Activated T-helper 1 cell treated with Interleukin-2 at 50 U/mL for 16 hours (primary cell): ENCODE results near the gene MT1G.
A peak's percentile ranks its signal among the peaks of the same experiment; 100 is the strongest.
"Not testable (repeated sequence)": the region's sequence is repeated elsewhere in the genome, so short reads cannot be mapped to it uniquely, and the experiment has no call there.

ENCODE experiments used
- DNase-seq: peaks from one replicate; pipeline ENCODE4 v3.0.0-alpha.2; 2020; ENCODE audit warnings: low read depth

MT1G gene

GRCh38 chr16:56684926-56685590, 17.2 kb upstream of the MT1G start:
- DNase-seq = no peak

GRCh38 chr16:56684256-56684925, 16.5 kb upstream of the MT1G start:
- no peak for DNase-seq

GRCh38 chr16:56683424-56684172, 15.7 kb upstream of the MT1G start:
- DNase-seq = no peak

GRCh38 chr16:56682703-56683397, 15.0 kb upstream of the MT1G start:
- DNase-seq = no peak

GRCh38 chr16:56681939-56682702, 14.3 kb upstream of the MT1G start, which contains the start of gene MT1X:
TSS of gene MT1X (plus strand) at chr16:56682470. CDS start at chr16:56682541, 71 bp downstream.
- DNase-seq = peak; percentile 74

GRCh38 chr16:56679818-56680217, 12.0 kb upstream of the MT1G start:
- no peak for DNase-seq

- no peak for DNase-seq
Measured at GRCh38 chr16:56679078-56679730, 11.3 kb upstream of the MT1G start.

- DNase-seq = no peak
Measured at GRCh38 chr16:56677474-56677873, 9.6 kb upstream of the MT1G start.

GRCh38 chr16:56675685-56676210, 7.9 kb upstream of the MT1G start:
- DNase-seq = peak; percentile 28

- not testable (repeated sequence) for DNase-seq
Measured at GRCh38 chr16:56674570-56674969, 6.7 kb upstream of the MT1G start.

GRCh38 chr16:56673921-56674320, 6.1 kb upstream of the MT1G start:
- no peak for DNase-seq

- no peak for DNase-seq
Measured at GRCh38 chr16:56672761-56673536, 5.1 kb upstream of the MT1G start.

- DNase-seq = not testable (repeated sequence)
Measured at GRCh38 chr16:56672171-56672570, 4.3 kb upstream of the MT1G start.

- DNase-seq = not testable (repeated sequence)
Measured at GRCh38 chr16:56671691-56672090, 3.8 kb upstream of the MT1G start.

- DNase-seq = no peak
Measured at GRCh38 chr16:56670620-56670934, 2.7 kb upstream of the MT1G start.

- no peak for DNase-seq
Measured at GRCh38 chr16:56669840-56670619, 2.2 kb upstream of the MT1G start.

- DNase-seq = no peak
Measured at GRCh38 chr16:56669005-56669839, 1.4 kb upstream of the MT1G start, which contains the start of gene MT1H. TSS of gene MT1H (plus strand) at chr16:56669814. CDS start at chr16:56669885, 71 bp downstream.
